H1 (cell line): ENCODE measurements around the gene TCIRG1. TPM values are rescaled to one million over a fixed set of nuclear protein-coding genes. Genes with fewer than 3 reads are reported as not detected.
A peak's percentile ranks its signal among the peaks of the same experiment; 100 is the strongest.

Source experiments
- ASH2L ChIP-seq: fragments of 200-600, 300-600 bp; sonication (generic); IDR thresholded peaks from one replicate; pipeline ENCODE4 v1.7.1; 2017; ENCODE audit warnings: low read length
- BRCA1 ChIP-seq: IDR thresholded peaks from 2 replicates; pipeline ENCODE4 v1.6.1; 2012; ENCODE audit warnings: low read depth, low read length, improper control_type of control experiment
- CHD7 ChIP-seq: fragments of 300-600 bp; sonication (generic); IDR thresholded peaks from 2 replicates; pipeline ENCODE4 v1.7.1; 2012; ENCODE audit warnings: low read length, moderate library complexity, mild to moderate bottlenecking, inconsistent platforms; ENCODE audit not compliant: insufficient replicate concordance
- EP300 ChIP-seq, 2 experiments: IDR thresholded peaks; 1 replicate in 1 of 2; 2 replicates in 1 of 2; pipeline ENCODE4 v1.6.1; 2011 to 2012; ENCODE audit warnings: low read depth in 2 of 2, low read length in 2 of 2, mild to moderate bottlenecking in 2 of 2, borderline replicate concordance in 1 of 2, inconsistent platforms in 1 of 2, moderate library complexity in 1 of 2
- HDAC6 ChIP-seq: IDR thresholded peaks from one replicate; pipeline ENCODE4 v1.7.1; 2012; ENCODE audit warnings: low read depth, mild to moderate bottlenecking, inconsistent platforms, low read length, moderate library complexity
- JUN ChIP-seq: IDR thresholded peaks from 2 replicates; pipeline ENCODE4 v1.6.1; 2011; ENCODE audit warnings: low read depth, mild to moderate bottlenecking, improper control_type of control experiment, low read length
- KDM5A ChIP-seq: fragments of 200-600 bp; IDR thresholded peaks from 2 replicates; pipeline ENCODE4 v1.7.1; 2012; ENCODE audit warnings: mild to moderate bottlenecking, low read length, inconsistent platforms, mixed read lengths
- POLR2A ChIP-seq, 2 experiments: IDR thresholded peaks; 1 replicate in 1 of 2; 2 replicates in 1 of 2; pipeline ENCODE4 v1.6.1; 2011; ENCODE audit warnings: low read depth in 2 of 2, low read length in 2 of 2, mild to moderate bottlenecking in 2 of 2; ENCODE audit errors: control extremely low read depth in 1 of 2
- SP4 ChIP-seq: IDR thresholded peaks from 2 replicates; pipeline ENCODE4 v1.6.1; 2012; ENCODE audit warnings: low read length, inconsistent platforms
- TAF1 ChIP-seq: IDR thresholded peaks from 2 replicates; pipeline ENCODE4 v1.6.1; 2011; ENCODE audit warnings: mild to moderate bottlenecking, low read depth, low read length
- YY1 ChIP-seq: IDR thresholded peaks from 2 replicates; pipeline ENCODE4 v1.6.1; 2011; ENCODE audit warnings: low read depth, mild to moderate bottlenecking, low read length
- polyA plus RNA-seq, 7 experiments: library from polyadenylated mRNA; depleted of rRNA in 3 of 7; stranded (reverse) in 5 of 7; unstranded in 2 of 7; fragments of >200 nt in 5 of 7; fragments of 200-250 nt in 2 of 7; gene quantifications; 1 replicate in 5 of 7; 2 replicates in 1 of 7; 4 replicates in 1 of 7; pipeline versions ENCODE4 v1.2.1 to v1.2.3, GENCODE V29; 2011 to 2013; ENCODE audit warnings: missing spikeins in 2 of 7, mixed read lengths in 2 of 7
- total RNA-seq: library from RNA; stranded (reverse); fragmentation: NEBNext Ultra II Directional; extraction: Animal tissue kit (Norgen Biotek cat#: 25700); gene quantifications from 2 replicates; pipeline ENCODE4 v1.2.1, GENCODE V29; 2021

TCIRG1 gene
- total and polyA plus RNA-seq, 2 of the 8 experiments (the other 6 are each of a cell fraction or from before 2014, with no cell fraction given): 25.3 to 39.6 TPM

DNA sequence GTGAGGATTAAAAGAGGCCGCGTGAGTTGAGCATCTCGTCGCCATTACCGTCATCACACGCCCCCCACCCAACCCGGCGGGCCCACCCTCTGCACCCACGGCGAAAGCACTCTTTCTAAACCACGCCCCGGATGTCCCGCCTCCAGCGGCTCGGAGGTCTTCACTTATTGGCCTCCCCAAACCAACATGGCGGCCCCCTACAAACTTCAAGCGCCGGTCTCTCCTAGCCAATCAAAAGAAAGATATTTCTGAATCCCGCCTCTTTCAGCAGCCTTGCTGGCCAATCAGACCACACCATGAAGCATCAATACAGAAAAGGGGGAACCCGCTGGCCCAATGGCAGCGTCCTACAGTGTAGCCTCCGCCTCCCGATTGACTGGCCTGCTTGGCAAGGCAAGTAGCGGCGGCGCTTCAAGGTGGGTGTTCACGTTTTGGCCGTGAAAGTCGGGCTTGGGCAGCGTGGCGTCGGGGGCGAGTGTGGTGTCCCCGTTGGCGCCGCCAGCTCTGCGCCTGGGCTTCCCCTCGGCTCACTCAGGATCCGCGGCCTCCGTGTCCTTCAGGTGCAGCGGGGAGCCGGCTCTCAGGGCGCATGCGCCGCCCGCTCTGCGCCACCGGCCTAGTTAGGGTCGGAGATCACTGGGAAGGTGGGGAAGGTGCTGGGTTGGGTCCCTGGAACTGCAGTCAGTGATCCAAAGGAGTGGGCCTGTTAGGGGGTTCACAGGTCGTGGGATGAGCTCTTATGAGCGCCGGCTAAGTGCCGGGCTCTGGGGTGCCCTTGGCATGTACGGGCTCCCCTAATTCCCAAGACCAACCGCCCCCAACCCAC lies 8.3 kb upstream of the TCIRG1 start, which contains the start of gene NDUFS8 (continued):
- no peak for TF ChIP-seq CHD7
- TF ChIP-seq EP300 (IDR thresholded peaks at IDR 0.05; ENCODE audit: borderline replicate concordance in 1 of 2, low read depth in 2 of 2, low read length in 2 of 2): no peak
- peak; percentile 95 for TF ChIP-seq YY1
- TF ChIP-seq POLR2A (IDR thresholded peaks at IDR 0.05; ENCODE audit: control extremely low read depth in 1 of 2, low read depth in 2 of 2, low read length in 2 of 2): peak in 1 of 2 experiments; percentile 64; a peak in 2 of 3 replicates
- TF ChIP-seq BRCA1: no peak
- TF ChIP-seq KDM5A: peak; percentile 48; the same call in 1 of the 2 replicates
- no peak for TF ChIP-seq JUN
- TF ChIP-seq HDAC6: no peak
- no peak for TF ChIP-seq SP4
- TF ChIP-seq TAF1: peak; percentile 81
- TF ChIP-seq ASH2L: peak; percentile 81
